ENCODE measurements around the gene BEAN1.

DNA sequence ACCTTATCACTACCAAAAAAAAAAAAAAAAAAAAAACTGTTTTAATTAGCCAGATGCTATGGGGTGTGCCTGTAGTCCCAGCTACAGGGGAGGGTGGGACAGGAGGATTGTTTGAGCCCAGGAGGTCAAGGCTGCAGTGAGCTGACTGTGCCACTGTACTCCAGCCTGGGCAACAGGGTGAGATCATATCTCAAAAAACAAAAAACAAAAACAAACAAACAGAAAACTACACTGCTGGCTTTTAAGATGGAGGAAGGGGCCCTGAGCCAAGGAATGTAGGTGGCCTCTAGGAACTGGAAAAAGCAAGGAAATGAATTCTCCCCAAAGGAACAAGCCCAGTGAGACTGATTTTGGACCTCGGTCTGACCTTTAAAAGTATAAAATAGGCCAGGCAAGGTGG is 61.4 kb downstream of the BEAN1 start:
- TF ChIP-seq, protein P1, sequence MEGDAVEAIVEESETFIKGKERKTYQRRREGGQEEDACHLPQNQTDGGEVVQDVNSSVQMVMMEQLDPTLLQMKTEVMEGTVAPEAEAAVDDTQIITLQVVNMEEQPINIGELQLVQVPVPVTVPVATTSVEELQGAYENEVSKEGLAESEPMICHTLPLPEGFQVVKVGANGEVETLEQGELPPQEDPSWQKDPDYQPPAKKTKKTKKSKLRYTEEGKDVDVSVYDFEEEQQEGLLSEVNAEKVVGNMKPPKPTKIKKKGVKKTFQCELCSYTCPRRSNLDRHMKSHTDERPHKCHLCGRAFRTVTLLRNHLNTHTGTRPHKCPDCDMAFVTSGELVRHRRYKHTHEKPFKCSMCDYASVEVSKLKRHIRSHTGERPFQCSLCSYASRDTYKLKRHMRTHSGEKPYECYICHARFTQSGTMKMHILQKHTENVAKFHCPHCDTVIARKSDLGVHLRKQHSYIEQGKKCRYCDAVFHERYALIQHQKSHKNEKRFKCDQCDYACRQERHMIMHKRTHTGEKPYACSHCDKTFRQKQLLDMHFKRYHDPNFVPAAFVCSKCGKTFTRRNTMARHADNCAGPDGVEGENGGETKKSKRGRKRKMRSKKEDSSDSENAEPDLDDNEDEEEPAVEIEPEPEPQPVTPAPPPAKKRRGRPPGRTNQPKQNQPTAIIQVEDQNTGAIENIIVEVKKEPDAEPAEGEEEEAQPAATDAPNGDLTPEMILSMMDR (conservative IDR thresholded peaks at IDR 0.05 in 1 of 2, IDR thresholded peaks at IDR 0.05 in 1 of 2; ENCODE audit: extremely low read depth in 1 of 2, insufficient read depth in 1 of 2, low read depth in 1 of 2, low read length in 2 of 2): no peak
- TF ChIP-seq EZH2 (IDR thresholded peaks at IDR 0.05; ENCODE audit: borderline replicate concordance, low read length): no peak
